K562 (cell line): ENCODE results near the gene SH3BP5. TPM values are rescaled to one million over a fixed set of nuclear protein-coding genes. Genes with fewer than 3 reads are reported as not detected.
A peak's percentile ranks its signal among the peaks of the same experiment; 100 is the strongest.

ENCODE experiments used
- DACH1 ChIP-seq: fragments of 450-650 bp; IDR thresholded peaks from 2 replicates; pipeline ENCODE4 v1.6.1; 2018; ENCODE audit not compliant: partially characterized antibody
- DNMT1 ChIP-seq: fragments of 450-650 bp; IDR thresholded peaks from 2 replicates; pipeline ENCODE4 v1.6.1; 2016; ENCODE audit warnings: antibody characterized with exemption, mild to moderate bottlenecking
- E2F1 ChIP-seq: sonication (generic); formaldehyde crosslinking; IDR thresholded peaks from 2 replicates; pipeline ENCODE4 v1.8.1; 2023; ENCODE audit warnings: mild to moderate bottlenecking, missing genetic modification reagents, moderate library complexity
- EGR1 ChIP-seq: fragments of 450-650 bp; conservative IDR thresholded peaks from 2 replicates; pipeline ENCODE4 v1.6.1; 2017; ENCODE audit warnings: mild to moderate bottlenecking
- HDAC1 ChIP-seq, 2 experiments: fragments of 450-650 bp; IDR thresholded peaks; 2 replicates each; pipeline ENCODE4 v1.6.1; 2016 to 2017; ENCODE audit warnings: inconsistent platforms in 1 of 2, mild to moderate bottlenecking in 1 of 2, moderate library complexity in 1 of 2
- IRF2 ChIP-seq: sonication (generic); formaldehyde crosslinking; IDR thresholded peaks from 2 replicates; pipeline ENCODE4 v1.8.1; 2022; ENCODE audit warnings: mild to moderate bottlenecking, missing genetic modification reagents
- JUND ChIP-seq, 2 experiments: IDR thresholded peaks; 2 replicates in 1 of 2; 3 replicates in 1 of 2; pipeline ENCODE4 v1.6.1; 2011; ENCODE audit warnings: borderline replicate concordance in 2 of 2, low read depth in 2 of 2, low read length in 2 of 2, improper control_type of control experiment in 1 of 2, missing biosample characterization in 1 of 2, missing genetic modification characterization in 1 of 2, missing genetic modification reagents in 1 of 2
- KAT2B ChIP-seq: IDR thresholded peaks from one replicate; pipeline ENCODE4 v1.6.1; 2012; ENCODE audit warnings: low read depth, mild to moderate bottlenecking, control low read depth, inconsistent platforms, low read length, moderate library complexity
- MEF2D ChIP-seq: conservative IDR thresholded peaks from 2 replicates; pipeline ENCODE4 v1.6.1; 2016; ENCODE audit warnings: low read depth, missing genetic modification characterization, missing compliant biosample characterization
- MLX ChIP-seq, 2 experiments: fragments of 450-650 bp in 1 of 2; sonication (generic) in 1 of 2; formaldehyde crosslinking; conservative IDR thresholded peaks; 2 replicates each; pipeline versions ENCODE4 v1.4.0 to v1.8.1; 2020 to 2022; ENCODE audit warnings: mild to moderate bottlenecking in 1 of 2, missing genetic modification reagents in 1 of 2
- MTF1 ChIP-seq: fragments of 250-450 bp; sonication (Bioruptor Pico); IDR thresholded peaks from 2 replicates; pipeline ENCODE4 v1.9.0; 2021; ENCODE audit warnings: moderate library complexity, mild to moderate bottlenecking, inconsistent platforms, borderline replicate concordance
- NFE2L1 ChIP-seq: fragments of 450-650 bp; IDR thresholded peaks from 2 replicates; pipeline ENCODE4 v1.6.1; 2016; ENCODE audit warnings: missing genetic modification characterization, low read depth, mild to moderate bottlenecking, missing compliant biosample characterization, moderate library complexity, borderline replicate concordance
- NUFIP1 ChIP-seq: fragments of 450-650 bp; IDR thresholded peaks from 2 replicates; pipeline ENCODE4 v1.6.1; 2018; ENCODE audit not compliant: partially characterized antibody
- PHF20 ChIP-seq: fragments of 450-650 bp; IDR thresholded peaks from 2 replicates; pipeline ENCODE4 v1.6.1; 2018; ENCODE audit not compliant: partially characterized antibody
- SIN3B ChIP-seq: fragments of 450-650 bp; IDR thresholded peaks from 2 replicates; pipeline ENCODE4 v1.6.1; 2017; ENCODE audit warnings: low read depth, mild to moderate bottlenecking, moderate library complexity
- STAG1 ChIP-seq: sonication (generic); formaldehyde crosslinking; IDR thresholded peaks from 2 replicates; pipeline ENCODE4 v1.5.0; 2020; ENCODE audit warnings: missing genetic modification reagents, borderline replicate concordance
- TAL1 ChIP-seq: fragments of 450-650 bp; IDR thresholded peaks from 2 replicates; pipeline ENCODE4 v1.6.1; 2016; ENCODE audit warnings: mild to moderate bottlenecking
- YY1 ChIP-seq, 3 experiments: IDR thresholded peaks; 2 replicates each; pipeline ENCODE4 v1.6.1; 2011; ENCODE audit warnings: low read length in 2 of 3, mild to moderate bottlenecking in 2 of 3, moderate library complexity in 2 of 3, borderline replicate concordance in 1 of 3, control low read depth in 1 of 3, low read depth in 1 of 3; ENCODE audit not compliant: insufficient read depth in 3 of 3, insufficient replicate concordance in 2 of 3, control insufficient read depth in 1 of 3, insufficient read length in 1 of 3; ENCODE audit errors: extremely low read depth in 1 of 3
- ZNF134 ChIP-seq: fragments of 250-450 bp; sonication (Bioruptor Pico); conservative IDR thresholded peaks from 2 replicates; pipeline ENCODE4 v1.4.0; 2020
- ZNF175 ChIP-seq: fragments of 200-800 bp; sonication (Bioruptor generic); IDR thresholded peaks from 2 replicates; pipeline ENCODE4 v1.6.1; 2016; ENCODE audit warnings: low read depth, mild to moderate bottlenecking, missing genetic modification characterization, missing compliant biosample characterization
- polyA plus RNA-seq, 8 experiments: library from polyadenylated mRNA; depleted of rRNA in 4 of 8; stranded (reverse) in 5 of 8; unstranded in 3 of 8; fragments of >200 nt; fragmentation: Nextera tagmentation in 2 of 8; fragmentation: Illumina TruSeq in 1 of 8; extraction: Ambion mirVana in 2 of 8; extraction: Trizol in 1 of 8; gene quantifications; 2 replicates each; pipeline versions ENCODE4 v1.2.1 to v1.2.3, GENCODE V29; 2011 to 2014; ENCODE audit warnings: inconsistent platforms in 1 of 8, missing spikeins in 1 of 8
- total RNA-seq, 7 experiments: library from RNA; depleted of rRNA in 6 of 7; stranded (reverse); fragments of >200 nt in 6 of 7; fragmentation: Illumina TruSeq in 2 of 7; extraction: Trizol in 2 of 7; gene quantifications; 2 replicates each; pipeline versions ENCODE4 v1.2.1 to v1.2.3, GENCODE V29; 2011 to 2021; ENCODE audit warnings: low replicate concordance in 1 of 7
- TF ChIP-seq, protein P1 (sequence below): sonication (generic); formaldehyde crosslinking; IDR thresholded peaks from 2 replicates; pipeline ENCODE4 v1.8.0; 2023; ENCODE audit warnings: mild to moderate bottlenecking, missing genetic modification reagents

The SH3BP5 gene
- total and polyA plus RNA-seq, 9 of the 15 experiments (the other 6 are each of a cell fraction or from before 2014, with no cell fraction given), result 2.9 to 29.0 (median 14.9) TPM

DNA sequence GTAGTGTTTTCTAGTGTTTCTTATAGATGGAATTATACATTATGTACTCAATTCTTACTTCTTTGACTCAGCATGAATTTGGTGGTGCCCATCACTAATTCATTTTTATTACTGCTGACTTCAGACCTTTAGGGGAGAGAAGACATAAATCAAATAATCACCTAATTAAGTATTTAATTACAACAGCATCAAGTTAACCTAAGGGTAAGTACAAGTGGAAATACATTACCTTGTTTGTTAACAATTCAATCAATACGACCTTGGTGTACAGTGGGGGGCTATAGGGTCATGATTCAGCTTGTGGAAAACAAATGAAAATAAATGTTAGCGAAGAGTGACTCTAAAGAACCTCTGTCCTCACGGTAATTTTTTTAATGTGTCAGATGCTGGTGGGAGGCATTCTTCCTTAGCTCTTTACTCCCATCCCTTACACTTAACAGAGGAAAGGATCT lies 126.9 kb downstream of the SH3BP5 start (continued):
- TF ChIP-seq, protein P1, sequence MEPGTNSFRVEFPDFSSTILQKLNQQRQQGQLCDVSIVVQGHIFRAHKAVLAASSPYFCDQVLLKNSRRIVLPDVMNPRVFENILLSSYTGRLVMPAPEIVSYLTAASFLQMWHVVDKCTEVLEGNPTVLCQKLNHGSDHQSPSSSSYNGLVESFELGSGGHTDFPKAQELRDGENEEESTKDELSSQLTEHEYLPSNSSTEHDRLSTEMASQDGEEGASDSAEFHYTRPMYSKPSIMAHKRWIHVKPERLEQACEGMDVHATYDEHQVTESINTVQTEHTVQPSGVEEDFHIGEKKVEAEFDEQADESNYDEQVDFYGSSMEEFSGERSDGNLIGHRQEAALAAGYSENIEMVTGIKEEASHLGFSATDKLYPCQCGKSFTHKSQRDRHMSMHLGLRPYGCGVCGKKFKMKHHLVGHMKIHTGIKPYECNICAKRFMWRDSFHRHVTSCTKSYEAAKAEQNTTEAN (CRISPR knock-in tag), result no peak
- TF ChIP-seq NUFIP1 (no peak), HDAC1 (IDR thresholded peaks at IDR 0.05) (no peak), MEF2D (tag) (0 out of 2 replicates have a peak, but pooled peaks have one; percentile 35), DNMT1 (no peak), KAT2B (no peak), TAL1 (no peak), NFE2L1 (tag) (no peak), MTF1 (CRISPR knock-in tag) (no peak), E2F1 (CRISPR knock-in tag) (no peak; the same call in 1 of the 2 replicates), EGR1 (no peak), PHF20 (peak; percentile 10), DACH1 (no peak), IRF2 (no peak), JUND (IDR thresholded peaks at IDR 0.05; ENCODE audit: borderline replicate concordance, low read depth, low read length) (no peak), JUND (tag; IDR thresholded peaks at IDR 0.05; ENCODE audit: borderline replicate concordance, low read depth, low read length) (no peak), STAG1 (CRISPR knock-in tag) (no peak), ZNF175 (CRISPR knock-in tag) (no peak), MLX (CRISPR knock-in tag; conservative IDR thresholded peaks at IDR 0.05) (no peak), ZNF134 (CRISPR knock-in tag) (no peak), YY1 (IDR thresholded peaks at IDR 0.05; ENCODE audit: borderline replicate concordance in 1 of 3, control insufficient read depth in 1 of 3, extremely low read depth in 1 of 3, insufficient read depth in 3 of 3, insufficient read length in 1 of 3, insufficient replicate concordance in 2 of 3, low read depth in 1 of 3, low read length in 2 of 3) (no peak), SIN3B (no peak)
